Raji (cell line): ENCODE data around the gene KLK15.

ENCODE experiments used
- POLR2A ChIP-seq: IDR thresholded peaks from 2 replicates; pipeline ENCODE4 v1.6.1; 2011; ENCODE audit warnings: low read depth, low read length, control low read depth; ENCODE audit not compliant: insufficient read depth

KLK15 gene

DNA sequence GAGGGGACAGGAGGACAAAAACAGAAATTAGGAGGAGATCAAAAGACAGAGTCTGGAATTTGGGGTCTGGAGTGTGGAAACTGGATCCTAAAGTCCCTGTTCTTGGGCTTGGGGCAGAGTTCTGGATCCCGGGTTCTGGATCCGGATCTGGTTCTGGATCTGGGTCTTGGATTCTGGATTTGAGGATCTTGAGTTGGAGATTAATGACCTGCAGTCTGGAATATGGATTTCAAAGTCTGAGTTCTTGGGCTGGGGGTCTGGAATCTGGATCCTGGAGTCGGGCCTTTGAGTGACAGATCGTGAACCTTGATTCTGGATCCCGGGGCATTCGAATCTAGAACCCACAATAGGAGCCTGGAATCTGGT lies 411 bp upstream of the KLK15 start:
- TF ChIP-seq POLR2A: no peak

- no peak for TF ChIP-seq POLR2A
Observed at GRCh38 chr19:50832666-50833065, 708 bp downstream of the KLK15 start.

DNA sequence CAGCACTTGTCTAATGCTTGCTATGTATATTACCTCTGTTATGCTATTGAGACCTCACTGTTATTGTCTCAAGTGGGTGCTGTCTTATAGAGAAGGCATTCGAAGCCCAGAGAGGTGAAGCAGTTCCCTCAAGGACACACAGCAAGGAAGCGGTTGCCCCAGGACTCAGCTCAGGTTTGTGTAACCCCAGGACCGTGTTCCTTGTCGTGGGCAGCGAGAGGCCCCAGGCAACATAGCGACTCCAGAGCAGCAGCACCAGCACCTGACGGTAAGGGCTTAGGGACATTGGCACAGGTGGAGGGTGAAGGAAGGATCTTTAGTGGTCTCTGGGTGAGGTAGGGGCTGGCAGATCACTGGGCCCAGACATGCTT lies 2.4 kb downstream of the KLK15 start:
- TF ChIP-seq POLR2A: no peak

DNA sequence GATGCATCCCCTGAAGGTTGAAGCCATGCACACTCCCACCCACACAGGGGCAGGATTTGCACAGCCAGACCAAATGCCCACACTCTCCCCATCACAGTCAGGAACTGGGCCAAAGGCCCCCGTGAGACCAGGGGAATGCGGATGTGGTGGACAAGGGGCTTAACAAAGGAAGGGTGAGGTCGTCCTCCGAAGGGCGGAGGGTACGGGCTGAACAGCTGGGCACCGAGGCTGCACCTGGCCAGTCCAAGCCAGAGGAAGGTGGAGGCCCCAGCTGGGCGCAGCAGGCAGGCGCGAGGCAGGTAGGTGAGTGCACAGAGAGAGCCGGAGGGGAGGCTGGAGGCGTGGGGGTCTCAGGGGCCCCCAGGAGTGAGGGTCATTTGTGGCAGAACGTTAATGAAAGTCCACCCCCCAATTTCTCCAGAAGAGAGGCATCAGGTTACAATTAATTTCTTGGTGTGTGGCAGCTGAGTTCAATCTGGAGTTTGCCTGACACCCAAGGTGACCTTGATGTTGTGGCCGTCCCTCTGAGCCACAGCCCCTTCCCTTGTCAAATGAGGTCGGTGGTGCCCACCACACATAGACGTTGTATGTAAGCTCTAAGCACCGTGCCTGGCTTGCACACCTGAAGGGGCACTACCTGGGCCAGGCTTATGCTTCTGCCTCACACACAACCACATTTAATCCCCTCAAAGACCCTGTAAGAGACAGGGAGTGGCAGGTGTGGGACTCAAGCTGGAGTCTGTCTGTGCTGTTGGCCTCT lies 2.9 kb downstream of the KLK15 start:
- TF ChIP-seq POLR2A: no peak

- TF ChIP-seq POLR2A: no peak
Observed at GRCh38 chr19:50829801-50830200, 3.6 kb downstream of the KLK15 start.

- TF ChIP-seq POLR2A: no peak
Observed at GRCh38 chr19:50827476-50827875, 5.9 kb downstream of the KLK15 start.

DNA sequence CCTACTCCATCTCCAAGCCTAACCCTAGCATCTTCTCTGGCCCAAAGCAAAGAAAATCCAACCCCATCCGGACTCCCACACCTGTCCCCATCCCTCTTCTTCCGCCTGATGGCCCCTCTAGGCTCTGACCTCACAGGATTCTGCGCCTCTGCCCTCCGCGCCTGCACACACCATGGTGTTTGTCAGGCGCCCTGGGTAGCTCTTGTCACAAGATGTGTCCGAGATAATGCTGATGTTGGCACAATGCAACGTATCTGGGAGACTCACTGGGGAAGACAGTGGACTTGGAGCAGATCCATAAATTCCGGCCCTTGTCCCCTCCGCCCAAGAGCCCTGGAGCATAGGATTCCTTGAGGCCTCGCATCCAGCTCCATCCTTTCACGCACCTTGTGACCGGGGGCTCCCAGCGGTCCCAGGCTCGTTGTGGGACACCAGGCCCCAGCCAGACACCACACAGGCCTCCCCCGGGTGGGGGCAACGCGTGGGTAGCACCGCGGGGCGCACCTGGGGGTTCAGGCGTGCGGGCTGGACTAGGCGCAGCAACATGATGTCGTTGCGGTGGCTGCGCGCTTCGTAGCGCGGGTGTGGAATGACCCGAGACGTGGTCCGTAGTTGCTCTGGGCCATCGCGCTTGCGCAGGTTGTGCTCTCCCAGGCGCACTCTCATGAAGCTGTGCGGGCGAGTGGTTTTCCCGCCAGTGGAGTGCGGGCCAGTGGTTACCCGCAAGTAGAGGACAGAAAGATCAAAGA lies 6.7 kb downstream of the KLK15 start:
- no peak for TF ChIP-seq POLR2A

GRCh38 chr19:50823389-50824042 lies 9.9 kb downstream of the KLK15 start, which contains the start of gene KLK1:
TSS of gene KLK1 (minus strand) at chr19:50823787. CDS start at chr19:50823748, 39 bp downstream.
- no peak for TF ChIP-seq POLR2A

- TF ChIP-seq POLR2A: no peak
Observed at GRCh38 chr19:50822661-50823208, 10.6 kb downstream of the KLK15 start.

- TF ChIP-seq POLR2A: no peak
Observed at GRCh38 chr19:50821622-50822021, 11.8 kb downstream of the KLK15 start.

DNA sequence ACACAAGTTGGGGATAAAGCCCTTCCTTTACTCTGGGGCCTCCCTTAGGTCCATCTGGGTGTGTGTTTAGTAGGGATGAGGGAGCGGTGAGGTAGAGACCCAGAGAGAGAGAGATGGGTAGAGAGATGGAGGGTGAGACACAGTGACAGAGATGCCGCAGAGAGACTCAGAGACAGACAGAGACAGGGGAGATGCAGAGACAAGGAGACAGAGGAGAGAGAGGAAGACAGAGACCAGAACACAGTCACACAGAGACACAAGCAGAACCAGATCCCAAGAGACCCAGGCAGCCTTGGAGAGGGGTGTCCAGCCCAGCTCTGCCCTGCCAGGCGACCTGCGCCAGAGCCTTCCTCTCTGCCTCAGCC lies 12.1 kb downstream of the KLK15 start:
- no peak for TF ChIP-seq POLR2A

- peak; percentile 36; the same call in 1 of the 2 replicates for TF ChIP-seq POLR2A
Observed at GRCh38 chr19:50820549-50821247, 12.7 kb downstream of the KLK15 start.

DNA sequence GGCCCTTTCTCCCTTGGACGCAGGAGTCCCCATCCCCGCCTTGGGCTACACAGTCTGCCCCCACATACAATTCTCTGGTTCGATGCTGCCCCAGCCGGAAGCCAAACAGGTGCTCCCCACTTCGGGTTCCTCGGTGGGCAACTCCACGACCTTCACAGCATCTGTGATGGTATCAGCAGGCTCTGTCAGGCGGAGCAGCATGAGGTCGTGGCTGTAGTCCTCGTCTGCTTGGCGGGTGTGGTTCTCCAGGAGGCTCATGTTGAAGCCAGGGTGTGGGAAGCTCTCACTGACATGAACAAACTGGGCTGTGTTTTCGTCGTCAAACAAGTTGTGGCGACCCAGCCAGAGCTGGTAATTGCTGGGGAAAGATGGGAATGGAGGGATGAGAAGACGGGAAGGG lies 13.3 kb downstream of the KLK15 start:
- TF ChIP-seq POLR2A: no peak

DNA sequence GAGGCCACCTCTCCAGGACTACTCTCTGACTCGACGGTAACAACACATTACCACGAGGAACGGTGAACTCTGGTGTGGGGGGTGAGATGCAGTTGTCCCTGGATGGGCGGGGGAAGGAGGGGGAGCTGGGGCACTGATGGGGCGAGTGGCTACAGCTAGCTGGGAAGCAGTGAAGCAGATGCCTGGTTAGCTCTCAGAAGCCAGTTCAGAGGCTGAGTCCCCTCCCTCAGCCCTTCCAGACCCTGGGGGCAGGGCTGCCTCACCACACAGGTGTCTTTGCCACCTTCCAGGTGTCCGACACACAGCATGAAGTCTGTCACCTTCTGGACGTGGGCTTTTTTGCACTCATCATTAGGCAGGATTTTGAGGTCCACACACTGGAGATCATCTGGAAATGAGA lies 13.7 kb downstream of the KLK15 start:
- TF ChIP-seq POLR2A: no peak

DNA sequence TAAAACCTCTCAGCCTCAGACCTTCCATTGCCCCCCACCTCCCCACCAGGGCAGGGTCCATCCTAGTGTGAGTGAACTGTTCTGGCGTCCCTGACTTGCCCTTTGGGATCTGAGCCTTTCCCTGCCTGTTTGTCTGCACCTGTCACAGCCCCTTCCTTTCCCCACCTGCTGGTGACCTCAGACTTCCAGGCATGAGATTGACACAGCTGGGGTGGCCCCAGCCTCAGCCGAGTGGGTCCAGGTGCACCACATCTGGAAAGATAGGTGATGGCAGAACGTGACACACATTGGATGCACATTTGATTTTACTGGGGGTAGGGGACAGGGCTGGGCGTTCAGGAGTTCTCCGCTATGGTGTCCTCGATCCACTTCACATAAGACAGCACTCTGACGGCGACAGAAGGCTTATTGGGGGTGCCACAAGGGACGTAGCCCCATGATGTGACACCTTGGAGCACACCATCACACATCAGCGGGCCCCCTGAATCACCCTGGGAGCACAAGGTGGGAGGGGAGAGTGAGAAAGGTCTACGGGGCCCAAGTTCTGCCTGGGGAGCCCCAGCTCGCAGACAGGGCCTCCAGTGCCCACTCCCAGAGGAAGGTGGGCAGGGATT lies 14.4 kb downstream of the KLK15 start:
- TF ChIP-seq POLR2A: no peak
